HCT116 (cell line): Measurements from ENCODE around the gene EMX1. TPM values are rescaled to one million over a fixed set of nuclear protein-coding genes. Genes with fewer than 3 reads are reported as not detected.

Experiments used
- ATAC-seq: fragments of 200-7000 bp; cut with Tn5 transposase; 2 replicates; pipeline ENCODE4 v1.9.1; 2020; ENCODE audit warnings: mild to moderate bottlenecking, moderate library complexity
- BruUV-seq: library from RNA; stranded (reverse); fragments of 400-500 nt; replicated peaks from 2 replicates; lab custom pipeline; 2021; lab: Mats Ljungman, UMichigan
- CTCF ChIA-PET: fragments of 300-600 bp; sonication (Branson Sonifier 250); formaldehyde crosslinking; loops from one replicate; lab custom pipeline; 2021; ENCODE audit warnings: antibody characterized with exemption; lab: Charles Lee
- POLR2A ChIA-PET: fragments of 300-600, 350-600 bp; sonication (Branson Sonifier 250); formaldehyde crosslinking; loops from one replicate; lab custom pipeline; 2021; ENCODE audit warnings: antibody characterized with exemption; lab: Charles Lee
- RAD21 ChIA-PET, 2 experiments: fragments of 300-600 bp; sonication (Branson Sonifier 250); formaldehyde crosslinking; loops; one replicate each; lab custom pipeline; 2023; ENCODE audit warnings: low total read pairs in 2 of 2; ENCODE audit not compliant: uncharacterized antibody in 2 of 2, unreplicated experiment in 2 of 2, low non-redundant PET in 1 of 2; lab: Charles Lee
- DNase-seq: peaks from one replicate; pipeline ENCODE4 v3.0.0-alpha.2; 2010; ENCODE audit warnings: low read depth, low spot score
- H2AFZ ChIP-seq: fragments of 200-600 bp; shearing (Covaris generic), sonication (generic); 2 replicates; pipeline ENCODE4 v1.6.1; 2017; ENCODE audit warnings: low read depth, mixed run types, mixed read lengths, antibody characterized with exemption, low read length; ENCODE audit not compliant: poor library complexity, severe bottlenecking
- H3K27ac ChIP-seq: 2 replicates; pipeline ENCODE4 v1.5.1; 2012; ENCODE audit warnings: low read depth, low read length
- H3K27me3 ChIP-seq: fragments of 200-600 bp; sonication (generic); 2 replicates; pipeline ENCODE4 v1.6.1; 2016; ENCODE audit warnings: mixed run types, low read length, mixed read lengths; ENCODE audit not compliant: insufficient read depth
- H3K36me3 ChIP-seq, 2 experiments: fragments of 200-500 bp in 1 of 2; fragments of 200-600 bp in 1 of 2; sonication (Bioruptor generic) in 1 of 2; sonication (generic) in 1 of 2; 2 replicates each; pipeline versions ENCODE4 v1.5.1 to v1.6.1; 2014 to 2016; ENCODE audit warnings: low read length in 2 of 2, inconsistent platforms in 1 of 2, mixed read lengths in 1 of 2, mixed run types in 1 of 2; ENCODE audit not compliant: insufficient read depth in 2 of 2, control insufficient read depth in 1 of 2
- H3K4me1 ChIP-seq, 2 experiments: fragments of 200-600 bp in 1 of 2; sonication (generic) in 1 of 2; 2 replicates each; pipeline versions ENCODE4 v1.5.1 to v1.6.1; 2012 to 2017; ENCODE audit warnings: low read length in 2 of 2, inconsistent platforms in 1 of 2, mild to moderate bottlenecking in 1 of 2, mixed read lengths in 1 of 2, mixed run types in 1 of 2, moderate library complexity in 1 of 2; ENCODE audit not compliant: insufficient read depth in 2 of 2, control insufficient read depth in 1 of 2
- H3K4me2 ChIP-seq: fragments of 200-600 bp; sonication (generic); 2 replicates; pipeline ENCODE4 v1.6.1; 2017; ENCODE audit warnings: mixed run types, low read length, mixed read lengths
- H3K4me3 ChIP-seq, 2 experiments: fragments of 200-600 bp in 1 of 2; sonication (generic) in 1 of 2; replicated peaks in 1 of 2; 2 replicates each; pipeline ENCODE4 v1.5.1; 2011 to 2016; ENCODE audit warnings: low read length in 2 of 2, control low read depth in 1 of 2, low read depth in 1 of 2, mild to moderate bottlenecking in 1 of 2, mixed read lengths in 1 of 2, mixed run types in 1 of 2
- H3K79me2 ChIP-seq: fragments of 200-600 bp; sonication (generic); 2 replicates; pipeline ENCODE4 v1.6.1; 2017; ENCODE audit warnings: mild to moderate bottlenecking, mixed run types, low read length, moderate library complexity, mixed read lengths; ENCODE audit not compliant: insufficient read depth
- H3K9ac ChIP-seq: fragments of 200-600 bp; sonication (generic); 2 replicates; pipeline ENCODE4 v1.6.1; 2016; ENCODE audit warnings: low read length, mixed read lengths
- H3K9me2 ChIP-seq: fragments of 200-600 bp; sonication (generic), shearing (Covaris generic); 2 replicates; pipeline ENCODE4 v1.6.1; 2017; ENCODE audit warnings: mixed run types, mild to moderate bottlenecking, moderate library complexity; ENCODE audit not compliant: insufficient read depth
- H3K9me3 ChIP-seq, 2 experiments: fragments of 200-500 bp in 1 of 2; fragments of 200-600 bp in 1 of 2; sonication (Bioruptor generic) in 1 of 2; sonication (generic) in 1 of 2; 2 replicates each; pipeline ENCODE4 v1.6.1; 2014 to 2017; ENCODE audit warnings: low read length in 2 of 2, mixed read lengths in 2 of 2, inconsistent platforms in 1 of 2, low read depth in 1 of 2, mild to moderate bottlenecking in 1 of 2, mixed run types in 1 of 2, moderate library complexity in 1 of 2; ENCODE audit not compliant: control insufficient read depth in 1 of 2, insufficient read depth in 1 of 2
- H4K20me1 ChIP-seq: fragments of 200-600 bp; sonication (generic), shearing (Covaris generic); 2 replicates; pipeline ENCODE4 v1.6.1; 2017; ENCODE audit warnings: mixed run types, mild to moderate bottlenecking, moderate library complexity; ENCODE audit not compliant: insufficient read depth
- JUND ChIP-seq: IDR thresholded peaks from 2 replicates; pipeline ENCODE4 v1.6.1; 2012
- POLR2AphosphoS5 ChIP-seq: IDR thresholded peaks from 2 replicates; pipeline ENCODE4 v1.6.1; 2011; ENCODE audit warnings: mild to moderate bottlenecking, low read depth, low read length, moderate library complexity
- SRF ChIP-seq: IDR thresholded peaks from 2 replicates; pipeline ENCODE4 v1.6.1; 2012; ENCODE audit warnings: low read depth
- TCF7L2 ChIP-seq: IDR thresholded peaks from 2 replicates; pipeline ENCODE4 v1.7.0; 2011; ENCODE audit warnings: borderline replicate concordance, inconsistent platforms; ENCODE audit not compliant: insufficient read depth, insufficient read length; ENCODE audit errors: extremely low read depth
- YY1 ChIP-seq: IDR thresholded peaks from 2 replicates; pipeline ENCODE4 v1.6.1; 2011; ENCODE audit warnings: low read length, low read depth, moderate library complexity, mild to moderate bottlenecking; ENCODE audit not compliant: insufficient replicate concordance; ENCODE audit errors: extremely low read depth
- ZFX ChIP-seq: fragments of 450-650 bp; IDR thresholded peaks from 2 replicates; pipeline ENCODE4 v1.6.1; 2017
- intact Hi-C: fragments of 100-400 bp; cut with micrococcal nuclease; formaldehyde crosslinking; loops from 2 replicates; pipeline ENCODE4 v1.10.0; 2022
- total RNA-seq: library from RNA; stranded (reverse); gene quantifications from one replicate; pipeline ENCODE4 v1.2.1, GENCODE V29; 2021; ENCODE audit not compliant: unreplicated experiment
- TF ChIP-seq, protein P1 (sequence below): IDR thresholded peaks from 2 replicates; pipeline ENCODE4 v1.6.1; 2012; ENCODE audit warnings: low read depth
- TF ChIP-seq, protein P2 (sequence below): IDR thresholded peaks from 2 replicates; pipeline ENCODE4 v1.6.1; 2011; ENCODE audit warnings: mild to moderate bottlenecking, low read length, moderate library complexity; ENCODE audit not compliant: insufficient replicate concordance; ENCODE audit errors: extremely low read depth
- TF ChIP-seq, protein P3 (sequence below): IDR thresholded peaks from 2 replicates; pipeline ENCODE4 v1.6.1; 2012

Gene EMX1
- total RNA-seq, 1 experiment from 2014 or later: 3.1 TPM

DNA sequence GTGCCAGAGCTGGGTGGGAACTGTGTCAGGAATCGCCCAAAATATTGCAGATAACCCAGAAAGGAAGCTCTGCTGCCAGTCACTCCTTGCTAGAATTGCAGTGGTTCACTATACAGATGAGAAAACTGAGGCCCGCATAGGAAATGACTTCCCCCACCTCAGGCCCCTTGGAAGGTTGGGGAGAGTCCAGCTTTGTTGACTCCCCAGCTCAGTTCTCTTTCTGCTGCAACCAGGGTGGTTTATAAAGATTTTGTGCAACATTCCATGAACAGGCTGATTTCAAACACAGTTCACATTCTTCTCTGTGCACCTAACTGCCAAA is 18.8 kb upstream of the EMX1 start:
- Histone ChIP-seq H3K4me1 (no peaks in the 10 kb centered on the region; a peak in 1 of 4 replicates), H3K4me2 (no peak overlapping the region), H3K4me3 (no peak overlapping the region), H3K27me3 (no peaks in the 10 kb centered on the region; the same call in 1 of the 2 replicates), H3K27ac (no peak overlapping the region), H2AFZ (no peak overlapping the region), H3K9me3 (no peaks in the 10 kb centered on the region), H4K20me1 (no peaks in the 10 kb centered on the region), H3K36me3 (no peaks in the 10 kb centered on the region), H3K9me2 (no peaks in the 10 kb centered on the region), H3K79me2 (no peaks in the 10 kb centered on the region), H3K9ac (no peak overlapping the region)
- TF ChIP-seq, protein P1, sequence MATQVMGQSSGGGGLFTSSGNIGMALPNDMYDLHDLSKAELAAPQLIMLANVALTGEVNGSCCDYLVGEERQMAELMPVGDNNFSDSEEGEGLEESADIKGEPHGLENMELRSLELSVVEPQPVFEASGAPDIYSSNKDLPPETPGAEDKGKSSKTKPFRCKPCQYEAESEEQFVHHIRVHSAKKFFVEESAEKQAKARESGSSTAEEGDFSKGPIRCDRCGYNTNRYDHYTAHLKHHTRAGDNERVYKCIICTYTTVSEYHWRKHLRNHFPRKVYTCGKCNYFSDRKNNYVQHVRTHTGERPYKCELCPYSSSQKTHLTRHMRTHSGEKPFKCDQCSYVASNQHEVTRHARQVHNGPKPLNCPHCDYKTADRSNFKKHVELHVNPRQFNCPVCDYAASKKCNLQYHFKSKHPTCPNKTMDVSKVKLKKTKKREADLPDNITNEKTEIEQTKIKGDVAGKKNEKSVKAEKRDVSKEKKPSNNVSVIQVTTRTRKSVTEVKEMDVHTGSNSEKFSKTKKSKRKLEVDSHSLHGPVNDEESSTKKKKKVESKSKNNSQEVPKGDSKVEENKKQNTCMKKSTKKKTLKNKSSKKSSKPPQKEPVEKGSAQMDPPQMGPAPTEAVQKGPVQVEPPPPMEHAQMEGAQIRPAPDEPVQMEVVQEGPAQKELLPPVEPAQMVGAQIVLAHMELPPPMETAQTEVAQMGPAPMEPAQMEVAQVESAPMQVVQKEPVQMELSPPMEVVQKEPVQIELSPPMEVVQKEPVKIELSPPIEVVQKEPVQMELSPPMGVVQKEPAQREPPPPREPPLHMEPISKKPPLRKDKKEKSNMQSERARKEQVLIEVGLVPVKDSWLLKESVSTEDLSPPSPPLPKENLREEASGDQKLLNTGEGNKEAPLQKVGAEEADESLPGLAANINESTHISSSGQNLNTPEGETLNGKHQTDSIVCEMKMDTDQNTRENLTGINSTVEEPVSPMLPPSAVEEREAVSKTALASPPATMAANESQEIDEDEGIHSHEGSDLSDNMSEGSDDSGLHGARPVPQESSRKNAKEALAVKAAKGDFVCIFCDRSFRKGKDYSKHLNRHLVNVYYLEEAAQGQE: no peak
- no peak for TF ChIP-seq SRF
- TF ChIP-seq TCF7L2: no peak
- TF ChIP-seq POLR2AphosphoS5: no peak
- no peak for TF ChIP-seq JUND
- DNase-seq: no peak
- no TSS peak for BruUV-seq
- ChIA-PET RAD21 (no interaction called here), POLR2A (no interaction called here), CTCF (no interaction called here)
- intact Hi-C loops: no loop called here
- ATAC-seq: no peak

DNA sequence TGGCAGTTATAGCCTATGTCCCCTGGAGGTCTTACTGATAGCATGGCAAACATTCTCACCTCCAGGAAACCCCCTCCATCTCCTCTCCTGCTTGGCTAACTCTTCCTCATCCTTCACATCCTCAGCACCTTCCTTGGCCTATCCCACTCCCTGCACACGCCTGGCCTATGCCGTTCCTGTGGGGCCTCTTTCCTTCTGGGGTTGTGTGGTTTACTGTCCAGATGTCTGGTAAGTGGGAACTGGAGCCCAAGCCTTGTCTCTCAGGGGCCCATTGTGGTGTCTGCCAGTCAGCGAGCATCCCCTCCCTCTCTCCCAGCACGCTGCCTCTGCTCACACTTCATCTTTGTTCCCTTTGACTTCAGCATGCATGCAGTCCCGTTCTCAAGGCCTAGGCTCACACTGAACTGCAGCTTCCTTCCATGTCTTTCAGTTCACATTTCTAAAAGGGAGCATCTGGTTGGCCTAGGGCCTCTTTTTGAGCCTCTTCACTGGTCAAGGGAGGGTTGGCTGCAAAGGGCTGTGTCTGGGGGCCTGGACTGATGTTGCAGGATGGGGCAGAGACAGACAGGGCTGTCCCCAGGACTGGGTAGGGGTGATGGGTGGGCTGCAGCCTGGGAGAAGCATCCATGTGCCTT is 17.0 kb upstream of the EMX1 start:
- Histone ChIP-seq H3K79me2 (no peaks in the 10 kb centered on the region), H3K9me3 (no peaks in the 10 kb centered on the region), H3K27ac (no peak overlapping the region), H3K4me2 (no peak overlapping the region), H3K9ac (no peak overlapping the region), H3K36me3 (no peaks in the 10 kb centered on the region), H4K20me1 (no peaks in the 10 kb centered on the region), H3K4me1 (no peaks in the 10 kb centered on the region), H3K27me3 (no peaks in the 10 kb centered on the region; the same call in 1 of the 2 replicates), H2AFZ (no peak overlapping the region), H3K4me3 (no peak overlapping the region), H3K9me2 (no peaks in the 10 kb centered on the region)
- ATAC-seq: no peak
- POLR2A ChIA-PET: no interaction called here
- RAD21 ChIA-PET: no interaction called here
- no peak for DNase-seq
- BruUV-seq: no TSS peak
- intact Hi-C loops: no loop called here
- TF ChIP-seq ZFX (no peak), YY1 (no peak), JUND (no peak), TCF7L2 (no peak)
- TF ChIP-seq, protein P2, sequence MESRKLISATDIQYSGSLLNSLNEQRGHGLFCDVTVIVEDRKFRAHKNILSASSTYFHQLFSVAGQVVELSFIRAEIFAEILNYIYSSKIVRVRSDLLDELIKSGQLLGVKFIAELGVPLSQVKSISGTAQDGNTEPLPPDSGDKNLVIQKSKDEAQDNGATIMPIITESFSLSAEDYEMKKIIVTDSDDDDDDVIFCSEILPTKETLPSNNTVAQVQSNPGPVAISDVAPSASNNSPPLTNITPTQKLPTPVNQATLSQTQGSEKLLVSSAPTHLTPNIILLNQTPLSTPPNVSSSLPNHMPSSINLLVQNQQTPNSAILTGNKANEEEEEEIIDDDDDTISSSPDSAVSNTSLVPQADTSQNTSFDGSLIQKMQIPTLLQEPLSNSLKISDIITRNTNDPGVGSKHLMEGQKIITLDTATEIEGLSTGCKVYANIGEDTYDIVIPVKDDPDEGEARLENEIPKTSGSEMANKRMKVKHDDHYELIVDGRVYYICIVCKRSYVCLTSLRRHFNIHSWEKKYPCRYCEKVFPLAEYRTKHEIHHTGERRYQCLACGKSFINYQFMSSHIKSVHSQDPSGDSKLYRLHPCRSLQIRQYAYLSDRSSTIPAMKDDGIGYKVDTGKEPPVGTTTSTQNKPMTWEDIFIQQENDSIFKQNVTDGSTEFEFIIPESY: no peak
- TF ChIP-seq, protein P3, sequence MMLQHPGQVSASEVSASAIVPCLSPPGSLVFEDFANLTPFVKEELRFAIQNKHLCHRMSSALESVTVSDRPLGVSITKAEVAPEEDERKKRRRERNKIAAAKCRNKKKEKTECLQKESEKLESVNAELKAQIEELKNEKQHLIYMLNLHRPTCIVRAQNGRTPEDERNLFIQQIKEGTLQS: no peak
- CTCF ChIA-PET: no interaction called here
